HG02623 (cell line): ENCODE measurements around the gene C1orf21.

Source experiments
- ATAC-seq: cut with Tn5 transposase; IDR thresholded peaks from one replicate; pipeline ENCODE4 v1.9.1; 2021; ENCODE audit warnings: moderate library complexity; ENCODE audit not compliant: unreplicated experiment

C1orf21 gene

DNA sequence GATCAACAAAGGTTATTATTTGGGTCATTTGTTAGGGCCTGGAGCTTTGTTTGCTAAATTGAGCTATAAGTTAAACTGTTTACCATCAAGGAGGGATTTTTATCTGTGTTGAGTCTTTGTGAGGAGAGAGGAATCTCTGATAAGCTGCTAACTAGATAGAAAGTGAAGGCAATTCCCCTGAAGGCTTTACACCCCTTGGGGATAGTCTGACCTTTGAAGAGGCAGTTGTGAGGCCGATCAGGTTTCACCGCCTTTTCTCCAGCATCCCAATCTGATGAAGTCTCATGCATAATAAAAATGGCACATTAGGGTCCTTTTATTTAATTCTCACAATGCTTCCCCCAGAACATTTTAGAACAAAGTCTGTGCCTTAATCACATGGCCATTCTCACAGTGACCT is 21.8 kb downstream of the C1orf21 start:
- ATAC-seq = no peak

DNA sequence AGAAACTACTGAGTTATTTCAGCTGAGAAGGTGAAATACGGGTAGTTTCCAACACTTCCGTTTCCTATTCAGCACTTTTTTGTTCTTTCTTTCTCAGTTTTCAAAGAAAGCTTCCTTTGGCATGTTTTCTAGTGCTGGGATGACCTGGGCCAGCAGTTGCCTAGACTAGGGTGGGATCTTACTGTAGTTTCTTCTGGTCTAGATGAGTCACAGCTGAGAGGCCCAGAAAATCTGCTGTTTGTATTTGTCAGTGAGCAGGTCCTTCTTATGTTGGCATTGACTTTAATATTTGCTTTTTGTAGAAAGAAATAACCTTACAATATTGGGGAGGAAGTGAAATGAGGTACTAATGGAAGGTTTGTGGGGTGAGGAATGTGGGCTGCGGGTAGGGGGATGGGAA is 22.2 kb downstream of the C1orf21 start:
- no peak for ATAC-seq

DNA sequence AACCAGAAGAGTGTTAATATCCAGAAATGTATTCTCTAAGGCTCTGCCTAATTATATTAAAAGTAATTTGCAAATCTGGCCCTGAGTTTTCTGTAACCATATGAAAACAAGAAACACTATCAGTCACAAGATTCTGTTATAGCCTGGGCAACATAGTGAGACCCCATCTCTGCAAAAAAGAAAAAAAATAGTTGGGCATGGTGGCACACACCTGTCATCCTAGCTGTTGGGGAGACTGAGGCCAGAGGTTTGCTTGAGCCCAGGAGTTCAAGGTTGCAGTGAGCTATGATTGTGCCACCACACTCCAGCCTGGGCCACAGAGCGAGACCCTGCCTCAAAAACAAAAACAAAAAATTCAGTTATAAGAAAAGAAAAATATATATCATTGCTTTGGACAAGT is 25.6 kb downstream of the C1orf21 start:
- ATAC-seq = no peak

- ATAC-seq = no peak
Measured at GRCh38 chr1:184416481-184416880, 29.7 kb downstream of the C1orf21 start.

- no peak for ATAC-seq
Measured at GRCh38 chr1:184416946-184417345, 30.1 kb downstream of the C1orf21 start.

GRCh38 chr1:184417916-184418315 is 31.1 kb downstream of the C1orf21 start:
- no peak for ATAC-seq

GRCh38 chr1:184418652-184419349 is 32.0 kb downstream of the C1orf21 start:
- no peak for ATAC-seq

DNA sequence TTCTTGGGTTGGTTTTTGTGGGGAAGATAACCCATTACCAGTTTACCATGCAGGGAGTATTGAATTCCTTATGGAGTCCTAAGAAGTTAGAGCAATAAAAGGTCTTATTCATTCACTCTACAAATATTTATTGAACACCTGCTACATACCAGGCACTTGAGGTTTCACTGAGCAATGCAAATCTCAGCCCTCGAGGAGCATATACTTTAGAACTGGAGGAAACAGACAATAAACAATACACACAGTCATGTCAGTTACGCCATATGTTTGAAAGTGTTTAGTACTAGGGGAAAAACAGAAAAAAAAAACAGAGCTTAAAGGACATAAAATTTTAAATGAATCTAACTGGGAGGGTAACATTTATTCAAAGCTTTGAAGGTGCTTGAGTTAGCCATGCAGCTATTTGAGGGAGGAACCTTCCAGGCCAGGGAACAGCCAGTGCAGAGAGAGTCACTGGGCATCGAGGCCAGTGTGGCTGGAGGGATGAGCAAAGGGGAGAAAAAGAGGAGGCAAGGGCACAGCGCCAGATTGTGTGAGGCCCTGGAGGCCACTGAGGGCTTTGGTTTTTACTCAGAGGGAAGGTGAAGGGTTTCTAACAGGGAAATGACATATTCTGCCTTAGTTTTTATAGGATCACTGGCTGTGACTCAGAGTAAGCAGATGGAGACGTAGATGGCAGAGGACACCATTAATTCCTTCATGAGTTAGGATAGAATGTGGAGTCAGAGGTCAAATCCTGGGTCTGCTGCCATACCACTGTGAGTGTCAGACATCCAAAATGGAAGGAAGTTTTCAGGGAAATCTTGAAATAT is 32.7 kb downstream of the C1orf21 start:
- no peak for ATAC-seq

DNA sequence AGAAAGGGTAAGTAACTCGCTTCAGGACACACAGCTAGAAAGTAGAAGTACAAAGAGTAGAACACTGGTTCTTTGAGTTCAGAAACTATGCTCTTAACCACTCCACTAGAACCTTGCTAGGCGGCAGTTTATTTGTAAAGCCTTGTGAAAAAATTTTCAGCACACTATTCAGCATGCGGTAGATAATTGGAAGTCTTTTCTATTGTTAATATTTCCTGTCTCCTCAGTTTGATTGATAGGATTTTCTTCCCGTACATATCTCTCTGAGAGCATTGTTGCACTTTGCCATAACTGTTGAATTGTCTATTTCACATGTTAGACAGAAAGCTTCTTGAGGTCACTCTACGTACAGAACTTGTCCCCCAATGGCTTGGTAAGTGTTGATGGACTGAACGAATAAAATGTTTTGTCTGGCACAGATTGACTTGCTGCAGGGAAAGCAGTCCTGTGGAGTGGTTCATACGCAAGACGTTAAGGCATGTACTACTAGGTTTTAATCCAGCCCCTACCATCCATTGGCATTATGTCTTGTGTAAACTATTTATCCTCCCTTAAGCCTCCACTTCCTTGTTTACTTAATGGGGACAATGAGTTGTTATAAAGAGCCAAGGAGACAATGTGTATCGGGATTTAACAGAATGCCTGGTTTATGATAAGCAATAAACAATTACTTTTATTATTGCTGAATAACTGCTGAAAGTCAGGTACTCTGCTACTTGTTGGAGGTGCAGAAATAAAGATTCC is 35.8 kb downstream of the C1orf21 start:
- ATAC-seq = no peak

DNA sequence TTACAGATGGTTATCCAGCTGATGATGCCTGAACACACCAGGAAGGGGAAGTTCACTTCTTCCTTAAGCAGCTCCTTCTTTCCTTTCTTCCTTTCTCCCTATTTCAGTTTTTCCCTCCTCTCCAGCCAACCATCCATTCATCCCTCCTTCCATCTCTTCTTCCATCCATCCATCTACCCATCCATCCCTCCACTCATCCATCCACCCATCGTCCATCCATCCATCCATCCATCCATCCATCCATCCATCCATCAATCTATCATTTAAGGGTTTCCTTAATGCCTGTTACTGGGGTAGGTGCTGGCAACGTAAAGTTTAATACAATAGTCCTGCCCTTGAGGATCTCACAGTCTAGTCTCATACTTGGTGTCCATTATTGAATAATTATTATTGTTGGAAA is 36.8 kb downstream of the C1orf21 start:
- ATAC-seq = no peak

DNA sequence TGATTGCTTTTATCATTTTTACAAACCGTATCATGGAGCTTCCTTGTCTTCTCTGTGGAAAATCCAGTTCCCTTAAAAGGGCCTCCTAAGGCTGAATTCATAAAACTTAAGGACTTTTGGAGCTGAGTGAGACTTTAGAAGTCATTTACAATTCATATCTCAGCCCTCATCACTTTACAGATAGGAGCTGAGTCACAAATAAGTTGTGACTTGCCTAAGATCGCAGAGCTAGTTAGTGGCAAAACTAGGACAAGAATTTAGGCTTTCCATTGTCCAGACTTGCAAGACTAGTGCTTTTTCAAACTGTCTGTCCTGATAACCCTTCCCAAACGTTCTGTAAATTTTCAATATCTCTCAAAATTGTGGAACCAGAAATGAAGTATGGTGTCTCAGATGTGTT is 37.3 kb downstream of the C1orf21 start:
- ATAC-seq = no peak

- ATAC-seq = no peak
Measured at GRCh38 chr1:184424945-184425344, 38.1 kb downstream of the C1orf21 start.

GRCh38 chr1:184425449-184426277 is 38.8 kb downstream of the C1orf21 start:
- ATAC-seq = no peak

GRCh38 chr1:184426278-184426674 is 39.4 kb downstream of the C1orf21 start:
- no peak for ATAC-seq

- ATAC-seq = no peak
Measured at GRCh38 chr1:184427722-184428121, 40.9 kb downstream of the C1orf21 start.

DNA sequence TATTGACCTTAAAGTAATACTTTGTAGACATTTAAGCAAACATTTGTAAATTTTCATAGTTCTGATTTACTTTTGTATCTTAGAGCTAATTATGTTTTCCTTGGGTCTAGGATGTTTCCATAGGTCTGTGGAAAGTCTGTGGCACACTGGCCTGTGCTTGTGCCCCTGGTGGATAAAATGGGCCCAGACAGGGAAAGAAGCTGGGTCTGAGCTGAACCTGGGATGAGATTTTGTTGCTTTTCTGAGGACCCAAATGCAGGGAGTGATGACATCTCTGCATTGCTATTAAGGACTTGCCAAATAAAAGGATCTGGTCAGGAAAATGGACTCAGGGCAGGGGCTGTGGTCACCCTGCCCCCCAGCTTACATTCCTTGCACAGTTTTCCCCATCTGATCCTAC is 41.8 kb downstream of the C1orf21 start:
- ATAC-seq = no peak

DNA sequence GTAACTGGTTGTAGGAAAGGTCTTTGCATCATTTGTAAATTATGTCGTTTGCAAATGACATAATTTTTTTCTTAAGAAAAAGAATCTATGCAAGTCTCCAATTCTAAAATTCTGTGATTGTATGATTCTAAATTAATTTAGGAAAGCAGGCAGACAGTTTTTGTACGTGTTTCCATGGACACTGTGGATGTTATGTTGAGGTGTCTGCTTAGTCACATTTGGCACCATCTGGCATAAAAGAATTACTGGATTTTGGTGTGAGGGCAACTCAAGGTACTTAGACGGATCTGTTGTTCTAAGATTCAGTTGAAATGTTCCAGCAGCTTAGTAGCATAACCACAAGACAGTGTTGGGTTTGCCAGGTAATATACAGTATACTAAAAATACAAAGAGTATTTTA is 42.5 kb downstream of the C1orf21 start:
- ATAC-seq = no peak

DNA sequence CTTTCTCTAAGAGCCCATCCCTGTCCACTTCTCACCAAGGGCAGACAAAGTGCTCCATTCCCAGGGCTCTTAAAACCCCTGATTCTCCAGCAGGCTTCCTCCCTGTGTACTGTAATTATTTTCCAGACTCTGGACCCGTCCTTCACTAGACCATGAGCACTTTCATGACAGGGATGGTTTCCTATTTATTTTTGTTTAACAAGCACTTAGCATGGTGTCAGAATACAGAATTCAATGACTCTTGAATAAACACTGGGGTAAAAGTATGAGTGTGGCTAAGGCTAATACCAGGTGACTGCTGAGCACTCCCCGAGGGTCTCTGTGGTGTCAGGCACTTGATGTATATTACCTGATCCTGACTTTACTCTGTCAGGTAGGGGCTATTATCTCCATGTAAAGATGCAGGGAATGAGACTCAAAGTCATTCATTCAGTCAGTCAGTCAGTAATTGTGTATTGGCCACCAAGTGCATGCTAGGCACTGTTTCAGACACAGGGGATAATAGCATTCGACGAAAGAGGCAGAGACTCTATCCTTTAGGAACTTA is 47.2 kb downstream of the C1orf21 start:
- ATAC-seq = no peak

GRCh38 chr1:184437291-184437690 is 50.5 kb downstream of the C1orf21 start:
- ATAC-seq = no peak

DNA sequence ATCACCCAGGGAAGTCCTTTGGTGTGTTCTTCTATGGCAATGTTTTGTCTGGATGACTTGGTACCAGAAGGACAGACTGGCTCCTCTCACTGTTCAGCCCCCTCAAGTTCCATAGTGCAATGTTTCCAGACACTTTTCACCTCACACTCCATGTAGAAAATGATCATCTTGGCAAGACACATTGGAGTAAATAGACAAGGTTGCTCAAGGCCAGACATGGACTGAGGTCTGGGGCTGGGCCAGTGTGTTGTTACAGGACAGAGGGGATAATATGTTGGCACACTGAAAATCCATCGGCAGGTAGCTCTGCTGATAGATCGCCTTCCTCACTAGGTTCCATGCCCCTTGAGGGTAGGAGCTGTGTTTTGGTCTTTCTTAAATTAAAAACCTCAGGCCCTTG is 51.5 kb downstream of the C1orf21 start:
- ATAC-seq = no peak

DNA sequence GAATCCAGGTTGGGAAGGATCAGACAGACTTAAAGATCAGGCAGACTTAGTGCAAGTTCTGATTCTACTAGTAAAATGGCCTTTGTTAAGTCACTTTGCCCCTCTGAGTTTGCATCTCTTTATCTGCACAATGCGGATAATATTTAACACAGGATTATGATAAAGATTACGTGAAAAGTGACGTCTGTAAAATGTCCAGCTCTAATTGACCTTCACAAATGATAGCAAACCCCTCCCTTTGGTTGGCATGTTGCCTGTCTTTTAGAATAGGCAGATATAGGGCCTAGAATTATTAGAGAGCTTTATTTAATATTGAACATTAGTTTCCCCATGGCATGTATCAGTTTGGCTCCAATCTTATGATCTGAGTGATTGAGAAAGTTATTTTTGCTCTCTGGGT is 55.4 kb downstream of the C1orf21 start:
- ATAC-seq = no peak
